ENCODE data around the gene PRKCE. TPM values are rescaled to one million over a fixed set of nuclear protein-coding genes. Genes with fewer than 3 reads are reported as not detected.

PRKCE gene
- total and polyA plus RNA-seq, 2 of the 8 experiments (the other 6 are each of a cell fraction or from before 2014, with no cell fraction given), result 0.54 to 2.1 TPM

DNA sequence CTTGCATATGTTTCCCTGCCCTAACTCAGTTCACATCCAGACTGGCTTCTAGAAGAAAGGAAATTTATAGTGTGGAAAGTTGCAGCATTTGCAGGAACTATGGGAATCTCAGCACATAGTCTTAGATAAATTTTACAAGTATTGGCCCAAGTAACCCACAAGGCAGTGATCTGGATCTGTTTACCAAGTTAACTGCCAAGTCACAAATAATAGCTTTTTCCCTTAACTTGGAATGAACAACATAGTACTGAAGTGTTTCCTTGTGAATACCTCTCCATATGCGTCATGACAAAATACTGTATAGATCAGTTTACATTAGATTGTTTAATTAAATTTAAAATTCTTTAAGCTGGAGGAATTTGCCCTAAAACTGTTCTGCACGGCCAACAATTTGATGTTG, 390.0 kb downstream of the PRKCE start (continued):
- TF ChIP-seq ATF2 (IDR thresholded peaks at IDR 0.05; ENCODE audit: low read length) (no peak), KDM4A (IDR thresholded peaks at IDR 0.05; ENCODE audit: low read depth, low read length, severe bottlenecking) (no peak), YY1 (IDR thresholded peaks at IDR 0.05; ENCODE audit: low read depth, low read length) (no peak), EGR1 (IDR thresholded peaks at IDR 0.05; ENCODE audit: borderline replicate concordance, low read depth, low read length) (no peak)
